Neutrophil (primary cell): ENCODE results near the gene TNFRSF6B.

ENCODE experiments used
- H3K27ac ChIP-seq: fragments of 200-600 bp; sonication (generic); 2 replicates; pipeline ENCODE4 v1.5.1; 2016; ENCODE audit warnings: mild to moderate bottlenecking, moderate library complexity
- H3K27me3 ChIP-seq: fragments of 200-600 bp; sonication (generic); 2 replicates; pipeline ENCODE4 v1.6.0; 2016; ENCODE audit warnings: mild to moderate bottlenecking
- H3K36me3 ChIP-seq: fragments of 200-600 bp; sonication (generic); 2 replicates; pipeline ENCODE4 v1.5.1; 2017
- H3K4me1 ChIP-seq, 2 experiments: fragments of 200-600 bp in 1 of 2; sonication (generic) in 1 of 2; 1 replicate in 1 of 2; 2 replicates in 1 of 2; pipeline versions ENCODE4 v1.5.1 to v1.6.1; 2013 to 2016; ENCODE audit warnings: low read depth in 1 of 2, low read length in 1 of 2, mild to moderate bottlenecking in 1 of 2, moderate library complexity in 1 of 2; ENCODE audit not compliant: control insufficient read depth in 1 of 2, insufficient read depth in 1 of 2
- H3K4me3 ChIP-seq, 2 experiments: fragments of 200-600 bp in 1 of 2; sonication (generic) in 1 of 2; 1 replicate in 1 of 2; 2 replicates in 1 of 2; pipeline ENCODE4 v1.5.1; 2013 to 2016; ENCODE audit warnings: low read depth in 1 of 2, low read length in 1 of 2, mild to moderate bottlenecking in 1 of 2, moderate library complexity in 1 of 2
- H3K9me3 ChIP-seq: fragments of 200-600 bp; sonication (generic); 2 replicates; pipeline ENCODE4 v1.5.1; 2016
- CTCF ChIP-seq: fragments of 200-600 bp; sonication (generic); IDR thresholded peaks from 2 replicates; pipeline ENCODE4 v1.5.1; 2016; ENCODE audit warnings: antibody characterized with exemption

Gene TNFRSF6B

DNA sequence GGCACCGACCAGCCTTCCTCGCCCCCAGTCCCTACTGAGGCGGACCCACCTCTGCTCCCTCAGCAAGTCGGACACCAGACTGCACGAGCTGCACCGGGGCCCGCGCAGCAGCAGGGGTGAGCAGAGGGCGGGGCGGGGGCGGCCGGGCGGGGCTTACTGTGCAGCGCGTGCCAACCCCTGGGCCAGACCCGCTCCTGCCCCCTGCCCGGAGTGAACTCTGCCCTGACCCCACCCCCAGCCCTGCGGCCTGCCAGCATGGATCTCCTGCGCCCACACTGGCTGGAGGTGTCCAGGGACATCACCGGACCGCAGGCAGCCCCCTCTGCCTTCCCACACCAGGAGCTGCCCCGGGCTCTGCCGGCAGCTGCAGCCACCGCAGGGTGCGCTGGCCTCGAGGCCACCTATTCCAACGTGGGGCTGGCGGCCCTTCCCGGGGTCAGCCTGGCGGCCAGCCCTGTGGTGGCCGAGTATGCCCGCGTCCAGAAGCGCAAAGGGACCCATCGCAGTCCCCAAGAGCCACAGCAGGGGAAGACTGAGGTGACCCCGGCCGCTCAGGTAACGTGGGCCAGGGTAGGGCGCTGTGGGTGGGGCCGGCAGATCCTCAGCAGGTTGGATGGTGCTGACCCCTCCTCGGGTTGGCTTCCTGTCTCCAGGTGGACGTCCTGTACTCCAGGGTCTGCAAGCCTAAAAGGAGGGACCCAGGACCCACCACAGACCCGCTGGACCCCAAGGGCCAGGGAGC is 41.7 kb downstream of the TNFRSF6B start:
- Histone ChIP-seq H3K27ac (no peak overlapping the region), H3K36me3 (peaks cover 53% of the 10 kb centered on the region), H3K27me3 (peaks cover 40% of the 10 kb centered on the region), H3K4me1 (peaks cover 26 to 37% of the 10 kb centered on the region in 2 experiments), H3K4me3 (peak overlapping the region in 1 of 2 experiments; percentile 38), H3K9me3 (no peaks in the 10 kb centered on the region)
- TF ChIP-seq CTCF, result no peak

DNA sequence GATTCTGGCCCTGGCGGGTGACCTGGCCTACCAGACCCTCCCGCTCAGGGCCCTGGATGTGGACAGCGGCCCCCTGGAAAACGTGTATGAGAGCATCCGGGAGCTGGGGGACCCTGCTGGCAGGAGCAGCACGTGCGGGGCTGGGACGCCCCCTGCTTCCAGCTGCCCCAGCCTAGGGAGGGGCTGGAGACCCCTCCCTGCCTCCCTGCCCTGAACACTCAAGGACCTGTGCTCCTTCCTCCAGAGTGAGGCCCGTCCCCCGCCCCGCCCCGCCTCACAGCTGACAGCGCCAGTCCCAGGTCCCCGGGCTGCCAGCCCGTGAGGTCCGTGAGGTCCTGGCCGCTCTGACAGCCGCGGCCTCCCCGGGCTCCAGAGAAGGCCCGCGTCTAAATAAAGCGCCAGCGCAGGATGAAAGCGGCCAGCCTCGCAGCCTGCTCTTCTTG is 42.3 kb downstream of the TNFRSF6B start:
- Histone ChIP-seq H3K27ac (peak overlapping the region; percentile 3), H3K4me1 (peaks cover 26 to 37% of the 10 kb centered on the region in 2 experiments), H3K9me3 (no peaks in the 10 kb centered on the region), H3K36me3 (peaks cover 53% of the 10 kb centered on the region), H3K4me3 (peak overlapping the region; percentile 55 to 65), H3K27me3 (peaks cover 40% of the 10 kb centered on the region)
- no peak for TF ChIP-seq CTCF

- H3K36me3 ChIP-seq, result peaks cover 47% of the 10 kb centered on the region
Measured at GRCh38 chr20:63739130-63740069, 42.9 kb downstream of the TNFRSF6B start, which contains the start of gene SLC2A4RG. TSS of gene SLC2A4RG (plus strand) at chr20:63739776. CDS start at chr20:63739913, 137 bp downstream.

GRCh38 chr20:63740070-63740626 is 43.7 kb downstream of the TNFRSF6B start:
- no peaks in the 10 kb centered on the region for H3K9me3 ChIP-seq
- peak overlapping the region; percentile 54 for H3K27ac ChIP-seq
- H3K4me3 ChIP-seq, result peak overlapping the region; percentile 58 to 64
- H3K36me3 ChIP-seq, result peaks cover 40% of the 10 kb centered on the region
- H3K4me1 ChIP-seq, result peaks cover 26 to 37% of the 10 kb centered on the region in 2 experiments
- TF ChIP-seq CTCF, result no peak
- H3K27me3 ChIP-seq, result peaks cover 40% of the 10 kb centered on the region

More at GRCh38 chr20:63739130-63740069, 42.9 kb downstream of the TNFRSF6B start, which contains the start of gene SLC2A4RG:
- peak within 1 kb of the TSS; percentile 54 for H3K27ac ChIP-seq
- peak within 1 kb of the TSS; percentile 58 to 65 for H3K4me3 ChIP-seq
- H3K4me1 ChIP-seq, result peaks cover 26 to 37% of the 10 kb centered on the region in 2 experiments
- H3K27me3 ChIP-seq, result peaks cover 40% of the 10 kb centered on the region
- no peak for TF ChIP-seq CTCF
- no peaks in the 10 kb centered on the region for H3K9me3 ChIP-seq
